Kidney tubule cell (primary cell): ENCODE data around the gene ZNF790.

Experiments used
- DNase-seq: peaks from one replicate; pipeline ENCODE4 v3.0.0-alpha.2; 2018; ENCODE audit warnings: low spot score

The ZNF790 gene

GRCh38 chr19:36837906-36838783 lies at the start of gene ZNF790:
ZNF790 (minus strand) TSS chr19:36838387; CDS start chr19:36825619, 12,768 bp downstream.
- peak; percentile 90 for DNase-seq

DNA sequence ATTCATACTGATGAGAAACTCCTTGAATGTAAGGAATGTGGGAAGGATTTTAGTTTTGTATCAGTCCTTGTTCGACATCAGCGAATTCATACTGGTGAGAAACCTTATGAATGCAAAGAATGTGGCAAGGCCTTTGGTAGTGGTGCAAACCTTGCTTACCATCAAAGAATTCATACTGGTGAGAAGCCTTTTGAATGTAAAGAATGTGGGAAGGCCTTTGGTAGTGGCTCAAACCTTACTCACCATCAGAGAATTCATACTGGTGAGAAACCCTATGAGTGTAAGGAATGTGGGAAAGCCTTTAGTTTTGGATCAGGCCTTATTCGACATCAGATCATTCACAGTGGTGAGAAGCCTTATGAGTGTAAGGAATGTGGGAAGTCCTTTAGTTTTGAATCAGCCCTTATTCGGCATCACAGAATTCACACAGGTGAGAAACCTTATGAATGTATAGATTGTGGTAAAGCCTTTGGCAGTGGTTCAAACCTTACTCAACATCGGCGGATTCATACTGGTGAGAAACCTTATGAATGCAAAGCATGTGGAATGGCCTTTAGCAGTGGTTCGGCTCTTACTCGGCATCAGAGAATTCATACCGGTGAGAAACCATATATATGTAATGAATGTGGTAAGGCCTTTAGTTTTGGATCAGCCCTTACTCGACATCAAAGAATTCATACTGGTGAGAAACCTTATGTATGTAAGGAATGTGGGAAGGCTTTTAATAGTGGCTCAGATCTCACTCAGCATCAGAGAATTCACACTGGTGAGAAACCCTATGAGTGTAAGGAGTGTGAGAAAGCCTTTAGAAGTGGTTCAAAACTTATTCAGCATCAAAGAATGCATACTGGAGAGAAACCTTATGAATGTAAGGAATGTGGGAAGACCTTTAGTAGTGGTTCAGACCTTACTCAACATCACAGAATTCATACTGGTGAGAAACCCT lies 39.1 kb upstream of the ZNF790 start:
- no peak for DNase-seq

DNA sequence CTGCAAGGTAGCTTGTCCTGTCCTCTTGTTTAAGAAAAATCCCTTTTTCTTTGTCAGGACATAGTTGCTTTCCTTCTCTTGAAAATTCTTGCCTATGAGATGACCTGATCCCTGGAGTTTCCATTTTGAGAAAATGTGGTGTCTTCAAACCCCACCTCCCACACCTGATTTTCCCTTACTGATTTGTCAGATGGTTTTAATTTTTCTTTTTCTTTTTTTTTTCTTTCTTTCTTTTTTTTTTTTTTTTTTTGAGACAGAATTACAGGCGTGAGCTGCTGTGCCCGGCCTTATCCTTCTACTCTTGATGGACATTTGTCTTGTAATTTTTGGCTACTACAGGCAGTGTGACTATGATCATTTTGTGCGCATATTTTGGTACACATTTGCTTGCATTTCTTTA lies 13.7 kb upstream of the ZNF790 start:
- DNase-seq, result no peak

DNA sequence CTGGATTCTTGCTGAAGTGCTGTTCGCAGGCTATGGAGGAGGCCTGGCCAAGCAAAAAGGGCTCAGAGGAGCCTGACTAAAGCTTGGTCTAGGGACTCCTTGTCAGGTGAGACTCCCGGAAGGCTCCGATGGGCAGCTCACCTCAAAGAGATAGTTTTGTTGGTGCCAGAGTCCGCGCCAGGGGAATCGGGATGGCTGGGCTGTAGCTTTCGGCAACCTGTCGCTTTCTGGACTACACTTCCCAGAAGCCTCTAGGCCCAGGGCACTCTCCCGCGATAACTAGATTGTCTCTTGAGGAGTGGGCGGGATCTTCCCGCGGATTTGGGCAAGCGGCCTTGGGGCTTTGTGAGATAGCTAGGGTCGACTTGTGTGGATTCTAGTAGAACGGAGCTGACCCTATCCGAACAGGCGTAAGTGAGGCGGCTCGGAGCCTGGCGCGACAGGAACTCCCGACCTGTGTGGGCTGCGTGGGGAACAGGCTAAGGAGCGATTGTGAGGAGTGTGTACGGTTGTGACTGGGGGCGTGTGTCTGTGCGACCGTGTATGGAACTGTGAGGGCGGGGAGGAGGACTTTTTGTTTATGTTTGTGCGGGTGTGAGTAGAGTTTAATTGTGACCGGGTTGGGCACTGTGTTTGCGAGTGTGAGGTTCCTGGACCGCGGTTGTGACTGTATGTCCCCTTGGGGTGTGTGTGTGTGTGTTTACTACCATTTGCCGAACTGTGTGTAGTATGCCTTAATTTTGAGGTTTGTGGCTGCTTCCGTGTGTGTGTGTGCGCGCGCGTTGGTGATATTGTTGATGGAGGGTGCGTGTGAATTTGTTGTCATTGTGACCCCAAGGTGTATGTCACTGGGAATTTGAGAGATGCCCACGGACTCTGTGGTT lies 12.6 kb upstream of the ZNF790 start, which contains the start of gene ZNF345:
TSS of gene ZNF345 (plus strand) at position 318 of the 884 bp plus-strand sequence. CDS start 25,955 bp downstream, outside the sequence.
- DNase-seq, result peak; percentile 89

GRCh38 chr19:36849701-36850558 lies 11.7 kb upstream of the ZNF790 start:
- DNase-seq, result peak; percentile 90

GRCh38 chr19:36847968-36848367 lies 9.8 kb upstream of the ZNF790 start:
- DNase-seq, result peak; percentile 2

GRCh38 chr19:36838784-36839324 lies 667 bp upstream of the ZNF790 start:
- DNase-seq, result no peak

GRCh38 chr19:36837176-36837905 lies 846 bp downstream of the ZNF790 start:
- peak; percentile 43 for DNase-seq

- no peak for DNase-seq
Observed at GRCh38 chr19:36833430-36833829, 4.8 kb downstream of the ZNF790 start.

DNA sequence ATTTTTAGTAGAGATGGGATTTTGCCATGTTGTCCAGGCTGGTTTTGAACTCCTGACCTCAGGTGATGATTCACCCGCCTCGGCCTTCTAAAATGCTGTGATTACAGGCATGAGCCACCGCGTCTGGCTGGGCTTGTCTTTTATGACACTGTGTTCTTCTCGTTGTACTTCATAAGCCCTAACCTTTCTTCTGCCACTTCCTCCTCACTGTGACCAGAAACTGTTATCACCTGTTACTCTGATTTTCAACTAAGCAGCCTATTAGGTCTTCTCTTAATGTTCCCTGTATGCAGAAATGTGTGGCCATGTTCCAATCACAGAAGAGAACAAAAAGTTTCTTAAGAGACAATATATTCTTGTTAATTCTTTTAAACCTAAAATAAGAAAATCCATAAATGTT lies 16.4 kb downstream of the ZNF790 start:
- no peak for DNase-seq

GRCh38 chr19:36819130-36819630 lies 19.0 kb downstream of the ZNF790 start:
- DNase-seq, result no peak

GRCh38 chr19:36807029-36807428 lies 31.2 kb downstream of the ZNF790 start:
- DNase-seq, result no peak

GRCh38 chr19:36805364-36805763 lies 32.8 kb downstream of the ZNF790 start:
- no peak for DNase-seq

DNA sequence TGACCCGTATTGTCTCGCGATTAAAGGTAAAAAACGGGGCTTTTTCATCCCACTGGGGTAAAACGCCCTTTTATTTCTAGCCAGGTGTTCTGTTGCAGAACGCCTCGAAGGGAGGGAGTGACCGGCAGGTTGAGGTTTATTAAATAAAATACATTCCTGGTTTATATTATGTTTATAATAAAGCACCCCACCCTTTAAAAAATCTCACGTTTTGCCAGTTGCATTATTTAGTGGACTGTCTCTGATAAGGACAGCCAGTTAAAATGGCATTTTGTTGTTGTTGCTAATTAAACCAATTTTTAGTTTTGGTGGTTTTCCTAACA lies 40.4 kb downstream of the ZNF790 start:
- DNase-seq, result no peak

GRCh38 chr19:36796714-36796992 lies 41.5 kb downstream of the ZNF790 start:
- DNase-seq, result no peak

- peak; percentile 1 for DNase-seq
Observed at GRCh38 chr19:36791420-36792141, 46.6 kb downstream of the ZNF790 start.

DNA sequence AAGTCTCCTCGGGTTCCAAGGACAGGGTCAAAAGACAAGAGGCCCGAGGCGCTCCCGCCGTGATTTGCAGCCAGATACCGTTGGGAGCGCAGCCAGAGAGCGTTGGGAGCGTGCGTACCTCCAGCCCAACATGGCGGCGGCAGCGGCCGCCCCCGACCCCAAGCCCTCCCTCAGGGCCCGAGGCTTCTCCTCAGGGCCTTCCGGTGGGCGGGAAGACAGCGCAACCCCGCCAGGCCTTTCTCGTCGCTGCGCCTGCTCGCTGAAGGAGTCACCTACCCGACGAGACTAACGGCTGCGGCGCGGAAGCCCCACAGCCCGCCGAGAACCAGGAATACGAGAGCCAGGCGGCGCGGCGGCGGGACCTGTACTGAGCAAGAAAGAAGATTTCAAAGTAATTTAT lies 62.4 kb downstream of the ZNF790 start:
- no peak for DNase-seq

- no peak for DNase-seq
Observed at GRCh38 chr19:36773223-36773579, 65.0 kb downstream of the ZNF790 start.
